ENCODE data around the gene ARHGEF7. TPM values are rescaled to one million over a fixed set of nuclear protein-coding genes. Genes with fewer than 3 reads are reported as not detected.

The ARHGEF7 gene
- total and polyA plus RNA-seq, 2 experiments from 2014 or later = 23.6 to 58.9 TPM

GRCh38 chr13:111313911-111314425 is 198.9 kb downstream of the ARHGEF7 start:
- no peak overlapping the region for H3K27ac ChIP-seq (ENCODE audit: low read depth)
- Mint-ChIP-seq H3K9me3 (peaks cover 41% of the 10 kb centered on the region), H3K27ac (no peak overlapping the region), H3K4me1 (no peaks in the 10 kb centered on the region; the same call in 2 of the 3 replicates), H3K4me3 (no peak overlapping the region), H3K36me3 (ENCODE audit: low read depth) (peaks cover 45% of the 10 kb centered on the region), H3K27me3 (ENCODE audit: insufficient read depth, low read depth, poor library complexity) (peaks cover 10% of the 10 kb centered on the region)
- no peaks in the 10 kb centered on the region for H3K9me2 ChIP-seq (ENCODE audit: insufficient read depth)
- no peak overlapping the region for H3K4me3 ChIP-seq
- no peaks in the 10 kb centered on the region for H3K79me2 ChIP-seq (replicated peaks; ENCODE audit: insufficient read depth)
- no peaks in the 10 kb centered on the region for H3K4me1 ChIP-seq (ENCODE audit: insufficient read depth)
- no peaks in the 10 kb centered on the region for H4K20me1 ChIP-seq (replicated peaks; ENCODE audit: insufficient read depth)
- no peaks in the 10 kb centered on the region for H3K27me3 ChIP-seq (ENCODE audit: insufficient read depth)
- H3K4me2 ChIP-seq = no peak overlapping the region
- ATAC-seq (no peak), DNase-seq (ENCODE audit: low spot score) (no peak)
- H3K36me3 ChIP-seq (ENCODE audit: insufficient read depth) = no peaks in the 10 kb centered on the region
- H3F3A ChIP-seq (replicated peaks; ENCODE audit: low read depth) = no peaks in the 10 kb centered on the region
- H2AFZ ChIP-seq = no peak overlapping the region
- TF ChIP-seq ZNF114 (CRISPR knock-in tag; IDR thresholded peaks at IDR 0.05) (no peak), ETS1 (IDR thresholded peaks at IDR 0.05) (no peak), ZNF331 (CRISPR knock-in tag; IDR thresholded peaks at IDR 0.05; ENCODE audit: low read depth) (no peak), NANOG (IDR thresholded peaks at IDR 0.05; ENCODE audit: borderline replicate concordance) (no peak), STAT1 (IDR thresholded peaks at IDR 0.05; ENCODE audit: unreplicated experiment) (no peak), REST (IDR thresholded peaks at IDR 0.05; ENCODE audit: unreplicated experiment) (no peak), JUNB (IDR thresholded peaks at IDR 0.05; ENCODE audit: unreplicated experiment) (no peak), POLR2AphosphoS5 (IDR thresholded peaks at IDR 0.05; ENCODE audit: low read depth) (no peak), CTCF (conservative IDR thresholded peaks at IDR 0.05; ENCODE audit: low read depth in 2 of 2) (no peak), ZNF462 (CRISPR knock-in tag; IDR thresholded peaks at IDR 0.05) (no peak), EZH2 (IDR thresholded peaks at IDR 0.05; ENCODE audit: low read depth, unreplicated experiment) (no peak), EZH2phosphoT487 (IDR thresholded peaks at IDR 0.05; ENCODE audit: unreplicated experiment) (no peak), CREB1 (CRISPR knock-in tag; IDR thresholded peaks at IDR 0.05; ENCODE audit: low read depth) (no peak)

All from GM23338 (cell line).